Activated T-helper 17 cell treated with anti-CD3 and anti-CD28 coated beads, Interleukin-2, amount 50 U/mL, for 72 hours (primary cell): Measurements from ENCODE around the gene MICAL3. TPM values are rescaled to one million over a fixed set of nuclear protein-coding genes. Genes with fewer than 3 reads are reported as not detected.
A peak's percentile ranks its signal among the peaks of the same experiment; 100 is the strongest.
"Not testable (repeated sequence)": the region's sequence is repeated elsewhere in the genome, so short reads cannot be mapped to it uniquely, and the experiment has no call there.

Experiments
- ATAC-seq: fragments of 150-1000 bp; cut with Tn5 transposase; replicated peaks from 2 replicates; pipeline ENCODE4 v1.10.0; 2021; ENCODE audit warnings: mild to moderate bottlenecking, moderate library complexity
- H3K27ac Mint-ChIP-seq: one replicate; pipeline ENCODE4 v1.8.0; 2022; ENCODE audit warnings: mixed read lengths
- H3K27me3 Mint-ChIP-seq: one replicate; pipeline ENCODE4 v1.8.0; 2022; ENCODE audit warnings: mixed read lengths
- H3K36me3 Mint-ChIP-seq: one replicate; pipeline ENCODE4 v1.8.0; 2022; ENCODE audit warnings: low read depth, mild to moderate bottlenecking, mixed read lengths
- H3K4me1 Mint-ChIP-seq: one replicate; pipeline ENCODE4 v1.8.0; 2022; ENCODE audit warnings: mixed read lengths
- H3K4me3 Mint-ChIP-seq: one replicate; pipeline ENCODE4 v1.8.0; 2022; ENCODE audit warnings: mild to moderate bottlenecking, mixed read lengths
- H3K9me3 Mint-ChIP-seq: one replicate; pipeline ENCODE4 v1.8.0; 2022; ENCODE audit warnings: mixed read lengths
- total RNA-seq, 2 donors: library from RNA; stranded (reverse); gene quantifications; one replicate each; pipeline ENCODE4 v1.2.3, GENCODE V29; 2022

Gene MICAL3
- total RNA-seq, 2 donors from 2014 or later = 28.7 to 38.5 TPM

DNA sequence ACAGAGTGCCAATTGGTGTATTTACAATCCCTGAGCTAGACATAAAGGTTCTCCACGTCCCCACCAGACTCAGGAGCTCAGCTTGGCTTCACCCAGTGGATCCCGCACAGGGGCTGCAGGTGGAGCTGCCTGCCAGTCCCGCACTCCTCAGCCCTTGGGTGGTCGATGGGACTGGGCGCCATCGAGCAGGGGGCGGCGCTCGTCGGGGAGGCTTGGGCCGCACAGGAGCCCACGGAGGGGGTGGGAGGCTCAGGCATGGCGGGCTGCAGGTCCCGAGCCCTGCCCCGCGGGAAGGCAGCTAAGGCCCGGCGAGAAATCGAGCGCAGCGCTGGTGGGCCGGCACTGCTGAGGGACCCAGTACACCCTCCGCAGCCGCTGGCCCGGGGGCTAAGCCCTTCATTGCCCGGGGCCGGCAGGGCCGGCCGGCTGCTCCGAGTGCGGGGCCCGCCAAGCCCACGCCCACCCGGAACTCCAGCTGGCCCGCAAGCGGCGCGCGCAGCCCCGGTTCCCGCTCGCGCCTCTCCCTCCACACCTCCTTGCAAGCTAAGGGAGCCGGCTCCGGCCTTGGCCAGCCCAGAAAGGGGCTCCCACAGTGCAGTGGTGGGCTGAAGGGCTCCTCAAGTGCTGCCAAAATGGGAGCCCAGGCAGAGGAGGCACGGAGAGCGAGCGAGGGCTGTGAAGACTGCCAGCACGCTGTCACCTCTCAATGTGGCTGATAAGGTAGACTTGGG is 29.0 kb upstream of the MICAL3 start:
- H3K27ac Mint-ChIP-seq, H3K4me3 Mint-ChIP-seq, H3K27me3 Mint-ChIP-seq, H3K36me3 Mint-ChIP-seq, ATAC-seq, H3K4me1 Mint-ChIP-seq, H3K9me3 Mint-ChIP-seq: not testable (repeated sequence)

DNA sequence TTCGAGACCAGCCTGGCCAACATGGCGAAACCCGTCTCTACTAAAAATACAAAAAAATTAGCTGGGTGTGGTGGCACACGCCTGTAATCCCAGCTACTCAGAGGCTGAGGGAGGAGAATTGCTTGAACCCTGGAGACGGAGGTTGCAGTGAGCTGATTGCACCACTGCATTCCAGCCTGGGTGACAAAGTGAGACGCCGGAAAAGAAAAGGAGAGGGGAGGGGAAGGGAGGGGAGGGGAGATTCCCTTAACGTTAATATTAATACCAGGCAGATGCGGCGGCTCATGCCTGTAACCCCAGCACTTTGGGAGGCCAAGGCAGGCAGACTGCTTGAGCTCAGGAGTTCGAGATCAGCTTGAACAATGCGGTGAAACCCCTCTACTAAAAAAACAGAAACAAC is 26.8 kb upstream of the MICAL3 start:
- not testable (repeated sequence) for H3K36me3 Mint-ChIP-seq, H3K9me3 Mint-ChIP-seq, H3K27ac Mint-ChIP-seq, ATAC-seq, H3K27me3 Mint-ChIP-seq, H3K4me3 Mint-ChIP-seq, H3K4me1 Mint-ChIP-seq

DNA sequence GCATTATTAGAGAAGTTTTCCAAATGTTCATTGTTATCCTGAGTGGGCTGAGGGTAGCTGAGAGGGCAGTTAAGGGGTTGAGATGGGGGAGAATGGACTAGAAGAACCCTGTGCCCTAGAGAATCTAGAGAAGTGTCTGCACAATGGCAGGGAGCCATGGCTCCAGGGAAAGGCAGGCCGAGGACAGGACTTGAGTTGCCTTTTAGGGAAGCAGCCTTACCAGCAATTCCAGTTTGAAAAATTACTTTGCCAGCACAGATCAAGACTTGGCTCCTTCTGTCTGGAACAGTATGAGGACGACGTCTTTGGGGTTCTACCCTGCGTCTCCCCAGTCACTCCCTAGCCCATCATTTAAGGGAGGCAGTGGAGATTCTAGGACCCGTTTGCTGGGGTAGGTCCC is 25.7 kb upstream of the MICAL3 start:
- Mint-ChIP-seq H3K27ac (peak overlapping the region; percentile 15), H3K9me3 (no peaks in the 10 kb centered on the region), H3K4me3 (no peak overlapping the region), H3K4me1 (no peaks in the 10 kb centered on the region), H3K27me3 (no peaks in the 10 kb centered on the region), H3K36me3 (no peaks in the 10 kb centered on the region)
- ATAC-seq = no peak

DNA sequence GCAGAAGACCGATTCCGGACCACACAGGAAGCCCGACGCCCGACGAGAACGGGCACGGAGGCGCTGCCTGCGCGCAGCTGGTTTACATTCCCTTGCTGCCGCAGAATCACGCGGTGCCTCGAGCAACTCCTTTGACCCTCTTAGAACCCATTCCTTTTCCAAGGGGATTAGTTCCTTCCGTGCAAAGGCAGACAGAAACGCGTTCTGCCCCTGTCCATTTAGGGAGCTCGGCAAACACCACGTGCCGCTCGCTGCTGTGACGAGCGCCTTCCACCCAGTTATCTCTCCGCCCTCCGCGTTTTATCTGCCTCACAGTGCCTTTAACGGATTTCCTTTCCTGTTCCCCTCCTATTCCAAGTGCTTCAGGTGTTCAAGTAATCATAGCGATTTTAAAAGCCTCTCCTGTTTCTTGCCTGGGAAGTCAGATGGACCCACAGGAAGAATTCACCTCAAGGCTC is 24.1 kb upstream of the MICAL3 start:
- H3K4me3 Mint-ChIP-seq = no peak overlapping the region
- no peak for ATAC-seq
- no peaks in the 10 kb centered on the region for H3K4me1 Mint-ChIP-seq
- H3K27me3 Mint-ChIP-seq = no peaks in the 10 kb centered on the region
- H3K36me3 Mint-ChIP-seq = no peaks in the 10 kb centered on the region
- H3K9me3 Mint-ChIP-seq = no peaks in the 10 kb centered on the region
- H3K27ac Mint-ChIP-seq = no peak overlapping the region

DNA sequence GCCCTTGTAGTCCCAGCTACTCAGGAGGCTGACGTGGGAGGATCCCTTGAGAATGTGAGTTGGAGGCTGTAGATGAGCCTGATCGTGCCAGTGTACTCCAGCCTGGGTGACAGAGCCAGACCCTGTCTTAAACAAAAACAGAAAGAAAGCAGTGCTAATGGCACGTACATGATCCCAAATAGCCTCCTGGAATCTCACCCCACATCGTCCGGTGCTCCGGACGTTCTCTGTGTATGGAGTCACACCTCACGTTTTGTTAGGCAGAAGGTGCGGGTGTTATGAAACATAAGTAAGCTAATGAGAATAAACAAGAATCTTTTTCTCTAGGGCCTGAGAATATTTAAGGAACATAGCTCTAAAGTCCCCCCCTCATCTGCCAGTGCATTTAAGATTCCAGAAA is 23.7 kb upstream of the MICAL3 start:
- Mint-ChIP-seq H3K9me3 (no peaks in the 10 kb centered on the region), H3K36me3 (no peaks in the 10 kb centered on the region), H3K27ac (no peak overlapping the region), H3K4me3 (no peak overlapping the region), H3K4me1 (no peaks in the 10 kb centered on the region), H3K27me3 (no peaks in the 10 kb centered on the region)
- no peak for ATAC-seq

DNA sequence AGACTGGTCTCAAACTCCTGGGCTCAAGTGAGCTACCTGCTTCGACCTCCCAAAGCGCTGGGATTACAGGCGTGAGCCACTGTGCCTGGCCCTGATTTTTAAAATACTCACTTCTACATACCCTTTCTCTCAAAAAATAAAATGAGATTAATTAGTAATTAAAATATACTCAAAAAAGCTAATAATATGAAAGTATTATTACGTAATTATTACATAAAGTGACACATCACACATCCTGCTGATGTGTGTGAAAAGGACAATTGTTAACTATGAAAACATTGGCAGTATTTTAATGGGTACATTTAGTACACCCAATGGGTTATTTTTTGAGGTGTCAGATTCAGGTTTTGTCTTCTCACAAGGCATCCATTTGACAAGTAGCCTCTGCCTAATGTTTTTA is 21.4 kb upstream of the MICAL3 start:
- H3K4me3 Mint-ChIP-seq = no peak overlapping the region
- H3K36me3 Mint-ChIP-seq = no peaks in the 10 kb centered on the region
- H3K27me3 Mint-ChIP-seq = no peaks in the 10 kb centered on the region
- ATAC-seq = no peak
- no peaks in the 10 kb centered on the region for H3K4me1 Mint-ChIP-seq
- H3K27ac Mint-ChIP-seq = no peak overlapping the region
- H3K9me3 Mint-ChIP-seq = no peaks in the 10 kb centered on the region

DNA sequence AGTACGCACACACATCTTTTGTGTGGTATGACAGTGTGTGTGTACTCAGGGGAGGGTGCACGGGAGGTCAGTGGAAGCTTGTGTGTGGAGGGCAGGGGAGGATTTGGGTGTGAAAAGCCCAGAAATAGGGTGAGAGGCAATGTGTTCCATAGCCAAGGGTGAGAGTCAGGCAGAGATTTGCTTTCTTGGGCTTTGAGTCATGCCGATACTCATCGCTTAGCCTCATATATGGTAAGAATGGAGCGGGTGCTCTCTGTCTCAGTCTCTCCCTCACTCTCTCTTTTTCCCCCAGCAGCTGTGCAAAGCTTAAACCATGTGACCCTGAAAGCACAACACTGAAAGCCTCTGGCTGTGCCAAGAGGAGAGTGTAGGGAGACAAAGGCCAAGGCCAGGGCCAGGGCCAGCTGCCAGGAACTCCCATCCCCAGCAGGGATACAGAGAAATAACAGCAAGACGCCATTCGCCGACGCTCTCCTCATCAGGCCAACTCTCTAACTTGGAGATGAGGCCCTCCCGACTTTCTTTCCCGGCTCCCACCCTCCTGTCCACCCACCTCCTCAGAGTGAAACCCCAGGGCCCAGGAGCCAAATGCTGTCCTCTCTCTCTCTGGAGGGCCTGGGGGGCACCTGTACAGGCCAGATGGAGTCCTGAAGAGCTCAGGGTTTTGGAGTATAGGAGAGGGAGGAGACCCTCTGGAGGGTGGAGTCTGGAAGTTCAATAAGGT is 20.3 kb upstream of the MICAL3 start:
- H3K4me1 Mint-ChIP-seq = no peaks in the 10 kb centered on the region
- no peak overlapping the region for H3K27ac Mint-ChIP-seq
- H3K36me3 Mint-ChIP-seq = no peaks in the 10 kb centered on the region
- no peaks in the 10 kb centered on the region for H3K9me3 Mint-ChIP-seq
- no peak overlapping the region for H3K4me3 Mint-ChIP-seq
- ATAC-seq = no peak
- H3K27me3 Mint-ChIP-seq = no peaks in the 10 kb centered on the region

DNA sequence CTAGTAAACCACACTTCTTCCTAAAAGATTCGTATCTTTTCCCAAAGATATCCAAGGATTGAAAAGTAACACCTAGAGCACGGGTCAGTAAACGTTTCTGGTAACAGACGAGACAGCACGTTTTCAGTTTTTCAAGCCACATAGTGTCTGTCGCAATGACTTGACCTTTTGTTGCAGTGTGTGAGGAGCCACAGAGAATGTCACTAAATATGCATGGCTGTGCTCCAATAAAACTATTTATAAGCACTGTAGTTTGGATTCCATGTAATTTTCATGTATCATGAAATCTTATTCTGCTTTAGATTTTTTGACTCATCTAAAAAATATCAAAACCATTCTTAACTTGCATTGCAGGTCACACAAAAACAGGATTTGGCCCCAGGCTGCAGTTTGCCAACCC is 18.3 kb upstream of the MICAL3 start:
- no peaks in the 10 kb centered on the region for H3K36me3 Mint-ChIP-seq
- H3K4me3 Mint-ChIP-seq = no peak overlapping the region
- H3K9me3 Mint-ChIP-seq = no peaks in the 10 kb centered on the region
- H3K4me1 Mint-ChIP-seq = no peaks in the 10 kb centered on the region
- ATAC-seq = no peak
- no peaks in the 10 kb centered on the region for H3K27me3 Mint-ChIP-seq
- H3K27ac Mint-ChIP-seq = no peak overlapping the region

DNA sequence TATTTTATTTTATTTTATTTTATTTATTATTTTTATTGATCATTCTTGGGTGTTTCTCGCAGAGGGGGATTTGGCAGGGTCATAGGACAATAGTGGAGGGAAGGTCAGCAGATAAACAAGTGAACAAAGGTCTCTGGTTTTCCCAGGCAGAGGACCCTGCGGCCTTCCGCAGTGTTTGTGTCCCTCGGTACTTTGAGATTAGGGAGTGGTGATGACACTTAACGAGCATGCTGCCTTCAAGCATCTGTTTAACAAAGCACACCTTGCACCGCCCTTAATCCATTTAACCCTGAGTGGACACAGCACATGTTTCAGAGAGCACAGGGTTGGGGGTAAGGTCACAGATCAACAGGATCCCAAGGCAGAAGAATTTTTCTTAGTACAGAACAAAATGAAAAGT is 16.5 kb upstream of the MICAL3 start:
- H3K27ac Mint-ChIP-seq, H3K27me3 Mint-ChIP-seq, H3K4me1 Mint-ChIP-seq, H3K36me3 Mint-ChIP-seq, H3K9me3 Mint-ChIP-seq, H3K4me3 Mint-ChIP-seq, ATAC-seq: not testable (repeated sequence)

DNA sequence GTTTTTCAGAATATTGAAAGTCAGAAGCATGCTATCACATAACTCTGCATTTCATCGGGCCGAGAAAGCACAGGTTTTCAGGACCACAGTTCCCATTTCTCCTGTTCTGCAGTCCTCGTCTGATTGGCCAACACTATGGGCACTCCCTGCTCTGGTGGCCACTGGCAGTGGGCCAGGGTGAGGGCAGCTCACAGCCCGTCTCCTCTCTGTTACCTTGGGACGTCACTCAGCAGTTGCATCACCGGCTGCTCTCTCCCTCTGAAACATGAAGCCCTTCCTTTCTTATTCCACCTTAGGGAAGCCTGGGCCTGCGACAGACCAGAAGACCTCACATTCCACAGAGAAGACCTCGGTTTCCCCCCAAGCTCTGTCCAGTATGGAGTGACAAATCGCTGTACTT is 11.4 kb upstream of the MICAL3 start:
- no peak for ATAC-seq
- no peak overlapping the region for H3K4me3 Mint-ChIP-seq
- no peaks in the 10 kb centered on the region for H3K36me3 Mint-ChIP-seq
- no peaks in the 10 kb centered on the region for H3K27me3 Mint-ChIP-seq
- no peaks in the 10 kb centered on the region for H3K4me1 Mint-ChIP-seq
- no peaks in the 10 kb centered on the region for H3K9me3 Mint-ChIP-seq
- no peak overlapping the region for H3K27ac Mint-ChIP-seq

DNA sequence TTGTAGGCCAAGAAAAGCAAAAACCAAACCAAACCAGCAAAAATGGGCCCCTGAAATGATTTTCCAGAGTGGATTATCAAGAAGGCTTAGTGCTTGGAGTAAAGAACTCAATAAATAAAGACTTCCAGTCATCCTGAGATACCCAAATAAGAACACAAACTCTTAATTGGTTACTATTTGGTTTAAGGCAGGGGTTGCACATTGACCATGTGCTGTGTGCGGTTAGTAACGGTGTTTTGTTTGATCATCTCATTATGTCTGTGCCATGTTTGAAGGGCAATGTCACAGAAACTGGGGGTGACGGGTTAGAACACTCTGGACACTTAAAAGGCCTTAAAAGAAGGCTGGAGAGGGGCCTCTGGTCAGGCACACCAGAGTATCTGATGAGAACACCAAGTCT is 9.7 kb upstream of the MICAL3 start:
- Mint-ChIP-seq H3K27me3 (no peaks in the 10 kb centered on the region), H3K4me1 (no peaks in the 10 kb centered on the region), H3K9me3 (no peaks in the 10 kb centered on the region), H3K27ac (no peak overlapping the region), H3K4me3 (no peak overlapping the region), H3K36me3 (no peaks in the 10 kb centered on the region)
- no peak for ATAC-seq

DNA sequence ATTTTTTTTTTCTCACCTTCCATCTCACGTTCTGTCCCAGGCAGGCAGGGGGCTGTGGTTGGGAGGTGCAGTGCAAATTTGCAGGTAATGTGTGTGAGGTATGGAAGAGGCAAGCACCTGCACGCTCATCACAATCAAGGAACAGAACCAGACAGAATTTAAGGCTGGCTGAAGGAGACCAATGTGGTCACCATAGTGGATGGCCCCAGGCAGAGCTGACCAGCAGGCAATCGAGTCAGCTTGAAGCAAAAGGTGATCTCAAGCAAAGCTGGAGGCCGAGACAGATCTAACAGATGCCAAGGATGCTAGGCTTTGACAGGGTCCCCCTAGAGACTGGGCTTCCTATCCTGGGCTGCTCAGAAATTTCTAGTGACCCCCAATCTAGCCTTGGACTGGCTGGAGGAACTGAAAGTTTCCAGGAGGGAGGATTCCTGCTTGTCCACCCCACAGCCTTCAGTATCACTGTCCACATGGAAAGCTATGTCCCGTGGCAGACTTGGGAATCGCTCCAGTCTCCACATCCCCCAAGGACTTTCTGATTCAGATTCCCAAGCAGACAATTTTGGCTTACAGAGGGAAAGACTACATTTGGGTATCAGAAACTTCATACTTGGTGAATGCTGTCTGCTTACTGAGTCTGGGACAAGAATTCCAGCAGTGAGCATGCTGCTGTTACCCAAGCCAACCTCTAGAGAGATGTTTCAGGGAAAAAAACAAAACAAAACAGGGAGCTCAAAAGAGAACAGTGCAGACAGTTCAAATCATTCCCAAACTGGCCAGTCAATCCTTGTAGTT is 9.0 kb upstream of the MICAL3 start:
- ATAC-seq = no peak
- Mint-ChIP-seq H3K27ac (no peak overlapping the region), H3K9me3 (no peaks in the 10 kb centered on the region), H3K4me1 (no peaks in the 10 kb centered on the region), H3K4me3 (no peak overlapping the region), H3K27me3 (no peaks in the 10 kb centered on the region), H3K36me3 (no peaks in the 10 kb centered on the region)

DNA sequence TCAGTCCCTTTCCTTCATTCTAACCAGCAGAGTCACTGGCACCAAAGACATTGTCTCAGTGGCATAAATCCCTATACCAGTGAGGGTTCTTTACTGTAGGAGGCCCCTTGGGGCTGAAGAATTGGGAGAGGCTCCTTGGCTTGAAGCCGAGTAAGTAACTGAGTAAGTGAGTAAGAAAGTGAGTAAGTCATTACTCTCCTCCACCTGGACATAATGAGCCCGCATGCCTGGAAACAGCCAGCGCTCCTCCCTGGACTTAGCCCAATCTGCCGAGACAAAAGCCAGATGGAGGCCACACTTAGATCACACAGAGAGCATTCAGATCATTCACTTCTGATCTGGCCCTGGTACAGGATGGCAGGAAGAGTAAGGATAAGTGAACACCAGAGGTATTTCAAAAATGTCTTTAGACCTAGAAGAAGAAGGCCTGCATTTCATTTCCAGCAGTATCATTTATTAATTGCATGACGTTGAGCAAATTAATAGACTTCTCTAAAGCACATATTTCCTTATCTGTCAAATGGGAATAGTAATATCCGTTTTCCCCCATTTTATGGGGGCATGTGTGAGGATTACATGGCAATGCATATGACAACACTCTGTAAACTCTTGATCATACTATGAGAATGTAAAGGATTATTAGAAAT is 8.2 kb upstream of the MICAL3 start:
- Mint-ChIP-seq H3K36me3 (no peaks in the 10 kb centered on the region), H3K27me3 (no peaks in the 10 kb centered on the region), H3K9me3 (no peaks in the 10 kb centered on the region), H3K4me3 (no peak overlapping the region), H3K4me1 (no peaks in the 10 kb centered on the region), H3K27ac (no peak overlapping the region)
- ATAC-seq = no peak

DNA sequence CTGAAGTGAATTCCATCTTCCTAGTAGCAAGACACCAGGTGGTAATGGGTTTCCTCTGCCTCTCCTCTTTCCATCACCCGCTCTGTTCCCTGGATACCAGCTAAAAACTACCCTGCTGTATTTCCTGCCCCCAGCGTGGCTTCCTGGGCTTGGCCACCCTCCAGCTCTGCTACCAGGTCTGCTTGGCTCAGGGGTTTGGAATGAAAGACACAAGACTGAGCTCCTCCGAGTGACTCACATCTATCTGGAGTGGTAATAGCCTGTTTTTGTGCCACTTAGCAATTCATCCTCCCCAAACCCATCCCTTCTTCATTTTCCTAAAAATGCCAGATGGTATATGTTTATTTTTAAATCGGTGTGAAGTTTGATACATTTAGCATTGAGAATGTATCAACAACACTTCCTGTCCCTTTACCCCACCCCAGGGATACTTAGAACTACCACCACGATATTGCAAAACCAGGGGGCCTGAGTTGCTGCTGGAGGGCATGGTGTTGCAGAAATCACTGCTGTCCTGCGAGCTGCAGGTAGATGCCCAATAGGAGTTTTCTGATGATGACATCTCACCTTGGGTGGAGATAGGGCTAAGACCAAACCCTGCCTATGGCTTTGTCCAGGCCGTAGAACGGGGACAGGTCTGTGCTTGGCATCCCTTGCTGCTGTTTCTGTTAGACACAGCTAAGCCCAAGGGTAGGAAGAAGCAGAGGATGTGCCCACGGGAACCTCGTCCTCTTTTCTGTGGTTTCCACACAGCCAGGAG is 7.5 kb upstream of the MICAL3 start:
- Mint-ChIP-seq H3K4me1 (no peaks in the 10 kb centered on the region), H3K9me3 (no peaks in the 10 kb centered on the region), H3K27ac (no peak overlapping the region), H3K36me3 (no peaks in the 10 kb centered on the region), H3K4me3 (no peak overlapping the region), H3K27me3 (peaks cover under 1% of the 10 kb centered on the region)
- no peak for ATAC-seq
